ENCODE data around the gene PTPRH.
A peak's percentile ranks its signal among the peaks of the same experiment; 100 is the strongest.
"Not testable (repeated sequence)": the region's sequence is repeated elsewhere in the genome, so short reads cannot be mapped to it uniquely, and the experiment has no call there.

PTPRH gene

DNA sequence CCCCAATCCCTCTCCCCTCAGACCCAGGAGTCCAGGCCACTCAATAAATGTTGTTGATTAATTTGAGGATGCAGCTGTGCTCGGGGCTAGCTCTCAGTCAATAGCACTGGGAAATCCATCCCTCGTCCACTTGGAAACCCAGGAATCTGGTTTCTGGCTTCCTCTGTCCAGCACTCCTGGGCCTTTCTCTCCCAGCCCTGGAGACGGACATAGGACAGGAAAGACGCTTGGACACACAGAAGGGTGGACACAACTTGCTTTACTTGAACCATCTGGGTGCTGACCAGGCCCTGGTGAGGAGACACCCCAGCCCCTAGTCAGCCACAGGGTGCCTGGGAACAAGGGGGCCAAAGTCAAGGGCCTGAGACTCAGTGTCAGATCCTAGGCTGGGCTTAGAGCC lies 50.9 kb downstream of the PTPRH start:
- DNase-seq = no peak

DNA sequence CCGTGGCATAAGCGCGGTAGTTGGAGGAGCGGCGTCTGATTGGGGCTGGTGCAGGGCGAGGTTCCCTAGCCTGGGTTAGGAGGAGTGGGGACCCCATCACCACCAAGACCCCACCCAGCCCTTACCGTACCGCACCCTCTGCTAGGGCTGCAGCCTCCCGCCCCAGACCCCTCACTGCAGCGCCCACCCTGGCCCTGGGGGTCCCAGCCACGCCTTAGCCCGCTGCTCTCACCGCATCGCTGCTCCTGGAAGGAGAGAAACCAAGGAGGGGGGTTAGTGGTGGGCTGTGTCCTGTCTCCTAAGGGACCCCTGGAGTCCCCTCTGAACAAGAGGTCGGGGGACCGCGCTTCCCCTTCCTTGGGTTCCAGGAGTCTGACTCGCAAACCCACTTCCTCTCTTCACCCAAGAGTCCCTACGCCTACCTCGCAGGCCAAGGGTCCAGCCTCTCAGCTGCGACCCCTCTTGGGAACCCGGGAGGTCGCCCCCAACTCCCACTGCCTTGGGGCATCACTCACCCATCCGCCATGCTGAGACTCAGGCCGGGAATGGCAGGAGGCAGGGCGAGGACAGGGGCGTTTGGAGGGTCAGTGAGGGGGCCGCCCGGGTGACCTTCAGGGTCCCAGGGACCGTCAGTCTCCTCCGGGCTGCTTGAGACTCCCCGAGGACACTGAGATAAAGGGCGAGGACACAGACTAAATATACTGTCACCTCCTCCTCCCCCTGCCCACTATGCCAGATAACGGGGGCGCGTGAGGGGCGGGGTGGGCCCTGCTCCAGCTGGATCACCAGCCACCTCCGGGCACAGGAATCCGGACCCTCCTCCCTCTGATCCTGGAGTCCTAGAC lies 52.0 kb downstream of the PTPRH start, which contains the start of gene TNNI3:
TSS of gene TNNI3 (minus strand) at position 669 of the 845 bp plus-strand sequence. CDS start at position 526, 143 bp downstream.
- DNase-seq = no peak

DNA sequence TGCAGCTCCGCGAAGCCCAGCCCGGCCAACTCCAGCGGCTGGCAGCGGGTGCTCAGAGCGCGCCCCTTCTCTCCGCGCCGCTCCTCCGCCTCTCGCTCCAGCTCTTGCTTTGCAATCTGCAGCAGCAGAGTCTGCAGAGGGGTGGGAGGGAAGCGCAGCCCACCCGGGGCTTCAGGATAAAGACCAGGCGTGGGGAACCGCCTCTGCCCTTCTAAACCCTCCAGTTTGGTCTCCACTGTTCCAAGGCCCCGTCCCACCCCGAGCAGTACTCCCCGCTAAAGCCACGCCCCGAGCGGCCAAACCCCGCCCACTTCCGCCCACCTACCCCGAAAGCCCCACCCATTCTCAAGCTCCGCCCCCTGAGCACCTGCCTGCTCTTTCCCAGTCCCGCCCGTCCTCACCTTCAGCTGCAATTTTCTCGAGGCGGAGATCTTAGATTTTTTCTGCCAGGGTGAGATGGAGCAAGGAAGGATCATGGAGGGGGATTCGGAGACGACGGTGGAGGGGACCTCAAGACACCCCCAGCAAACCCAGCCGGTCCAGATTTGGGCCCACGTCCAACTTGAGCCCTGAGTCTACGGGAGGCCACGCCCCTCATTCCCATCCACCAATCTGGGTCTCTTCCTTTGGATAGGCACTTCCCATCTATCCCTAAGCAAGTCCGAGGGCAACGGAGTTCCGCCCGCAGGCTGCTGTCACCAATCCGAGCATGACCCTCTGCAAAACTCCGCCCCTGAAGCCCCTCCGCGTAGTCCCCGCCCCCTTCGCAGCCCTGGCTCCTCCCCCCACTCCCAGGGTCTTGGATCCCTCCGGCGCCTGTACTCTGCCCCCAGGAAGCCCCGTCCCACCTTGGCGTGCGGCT lies 52.9 kb downstream of the PTPRH start:
- DNase-seq = peak; percentile 70 to 79

DNA sequence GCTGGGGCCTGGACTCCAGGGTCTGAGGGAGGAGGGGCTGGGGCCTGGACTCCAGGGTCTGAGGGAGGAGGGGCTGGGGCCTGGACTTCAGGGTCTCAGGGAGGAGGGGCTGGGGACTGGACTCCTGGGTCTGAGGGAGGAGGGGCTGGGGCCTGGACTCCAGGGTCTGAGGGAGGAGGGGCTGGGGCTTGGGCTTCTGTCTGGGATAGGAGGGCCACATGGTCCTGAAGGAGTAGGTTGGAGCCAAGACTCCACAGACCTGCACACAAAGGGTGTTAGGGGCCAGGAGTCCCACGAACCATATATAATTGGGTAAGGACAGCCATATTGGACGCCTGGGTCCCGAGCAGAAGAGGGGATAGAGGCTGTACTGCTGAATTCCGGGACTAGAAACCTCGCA lies 53.5 kb downstream of the PTPRH start:
- DNase-seq = not testable (repeated sequence)

DNA sequence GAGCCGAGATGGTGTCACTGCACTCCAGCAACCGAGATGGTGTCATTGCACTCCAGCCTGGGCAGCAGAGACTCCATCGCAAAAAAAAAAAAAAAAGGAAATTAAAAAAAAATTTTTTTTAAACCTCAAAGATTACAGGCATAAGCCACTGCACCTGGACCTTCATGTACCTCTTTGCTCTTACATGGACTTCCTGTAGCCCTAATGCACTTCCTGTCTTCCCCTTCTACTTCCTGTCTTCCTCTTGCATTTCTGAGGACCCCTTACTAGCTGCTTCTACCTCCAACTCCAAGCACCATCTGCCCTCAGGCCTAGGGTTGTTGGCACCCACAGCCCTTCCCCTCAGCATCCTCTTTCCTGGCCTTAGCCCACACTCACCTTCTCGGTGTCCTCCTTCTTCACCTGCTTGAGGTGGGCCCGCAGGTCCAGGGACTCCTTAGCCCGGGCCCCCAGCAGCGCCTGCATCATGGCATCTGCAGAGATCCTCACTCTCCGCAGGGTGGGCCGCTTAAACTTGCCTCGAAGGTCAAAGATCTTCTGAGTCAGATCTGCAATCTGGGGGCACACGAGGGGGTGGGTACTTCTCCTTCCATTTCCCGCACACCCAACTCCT lies 55.5 kb downstream of the PTPRH start:
- no peak for DNase-seq

DNA sequence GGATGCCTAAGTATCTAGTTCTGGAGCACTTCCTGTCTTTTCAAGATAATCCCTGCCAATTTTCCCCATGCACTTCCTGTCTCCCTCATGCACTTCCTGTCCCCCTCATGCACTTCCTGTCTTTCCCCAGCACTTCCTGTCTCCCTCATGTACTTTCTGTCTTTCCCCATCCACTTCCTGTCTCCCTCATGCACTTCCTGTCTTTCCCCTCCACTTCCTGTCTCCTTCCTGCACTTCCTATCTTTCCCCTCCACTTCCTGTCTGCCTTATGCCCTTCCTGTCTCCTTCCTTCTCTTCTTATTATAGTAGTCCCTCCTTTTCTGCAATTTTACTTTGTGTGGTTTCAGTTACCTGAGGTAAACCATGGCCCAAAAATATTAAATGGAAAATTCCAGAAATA lies 57.3 kb downstream of the PTPRH start:
- peak in 1 of 2 experiments; percentile 12 for DNase-seq

DNA sequence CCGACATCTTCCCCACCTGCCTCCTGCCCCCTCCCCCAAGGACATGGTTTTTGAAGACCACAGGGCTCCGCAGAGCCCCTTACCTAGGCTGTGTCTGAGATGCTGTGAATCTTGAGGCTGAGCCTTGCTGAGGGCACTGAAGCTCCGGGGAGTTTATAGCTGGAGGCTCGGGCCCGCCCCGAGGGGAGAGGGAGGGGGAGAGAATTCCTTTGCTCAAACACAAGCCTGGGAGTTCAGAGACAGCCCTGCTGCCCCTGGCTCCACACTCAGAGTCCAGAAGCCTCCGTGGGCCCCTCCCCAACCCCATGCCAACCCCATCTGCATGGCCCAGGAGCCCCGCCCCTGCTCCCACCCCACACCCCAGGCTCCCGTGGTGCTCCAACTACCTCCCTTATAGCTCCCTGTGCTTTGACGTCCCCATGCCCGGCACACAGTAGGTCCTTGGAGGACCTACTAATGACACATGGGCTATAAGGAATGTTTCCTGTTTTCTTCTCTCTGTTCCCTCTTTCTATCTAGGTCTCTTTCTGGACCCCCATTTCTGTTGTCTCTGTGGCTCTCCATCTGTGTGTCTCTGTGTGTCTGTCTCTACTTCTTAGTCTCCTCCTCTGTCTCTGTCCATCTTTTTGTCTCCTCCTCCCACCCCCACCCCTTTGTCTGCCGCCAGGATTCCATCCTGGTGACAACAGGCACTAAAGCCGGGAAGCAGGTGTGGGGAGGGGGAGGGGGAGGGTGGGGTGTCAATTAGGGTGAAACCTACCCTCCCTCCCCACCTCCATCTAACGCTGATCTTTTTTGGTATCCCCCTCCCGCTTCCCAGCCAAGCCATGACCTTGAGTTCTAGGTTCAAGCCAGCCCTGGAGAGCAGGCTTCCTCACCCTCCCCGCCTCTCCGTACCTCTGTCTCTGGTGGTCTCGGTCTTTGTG lies 60.0 kb downstream of the PTPRH start, which contains the start of gene TNNT1:
TSS of gene TNNT1 (minus strand) at position 129 of the 926 bp plus-strand sequence. CDS start 2,049 bp downstream, outside the sequence.
- no peak for DNase-seq

DNA sequence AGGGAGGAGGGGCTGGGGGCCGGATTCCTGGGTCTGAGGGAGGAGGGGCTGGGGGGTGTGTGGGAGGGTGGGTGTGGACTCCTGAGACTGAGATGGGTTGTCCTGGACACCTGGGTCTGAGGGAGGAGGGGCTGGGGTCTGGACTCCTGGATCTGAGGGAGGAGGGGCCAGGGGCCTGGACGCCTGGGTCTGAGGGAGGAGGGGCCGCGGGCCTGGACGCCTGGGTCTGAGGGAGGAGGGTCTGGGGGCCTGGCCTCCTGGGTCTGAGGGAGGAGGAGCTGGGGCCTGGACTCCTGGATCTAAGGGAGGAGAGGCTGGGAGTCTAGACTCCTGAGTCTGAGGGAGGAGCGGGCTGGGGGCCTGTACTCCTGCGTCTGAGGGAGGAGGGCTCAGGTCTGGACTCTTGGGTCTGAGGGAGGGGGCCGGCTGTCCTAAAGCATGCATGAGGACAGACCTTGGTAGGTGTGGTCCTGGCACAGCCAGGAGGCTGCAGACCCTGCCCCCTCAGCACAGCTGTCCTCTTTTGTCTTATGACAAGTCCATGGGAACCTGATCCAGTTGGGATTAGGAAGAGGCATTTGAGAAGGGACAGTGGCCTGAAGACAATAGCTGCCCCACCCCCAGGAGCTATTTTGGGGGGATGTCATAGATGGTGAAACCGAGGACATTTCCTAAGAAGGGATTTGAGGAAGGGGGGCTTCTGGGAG lies 61.6 kb downstream of the PTPRH start:
- no peak for DNase-seq

DNA sequence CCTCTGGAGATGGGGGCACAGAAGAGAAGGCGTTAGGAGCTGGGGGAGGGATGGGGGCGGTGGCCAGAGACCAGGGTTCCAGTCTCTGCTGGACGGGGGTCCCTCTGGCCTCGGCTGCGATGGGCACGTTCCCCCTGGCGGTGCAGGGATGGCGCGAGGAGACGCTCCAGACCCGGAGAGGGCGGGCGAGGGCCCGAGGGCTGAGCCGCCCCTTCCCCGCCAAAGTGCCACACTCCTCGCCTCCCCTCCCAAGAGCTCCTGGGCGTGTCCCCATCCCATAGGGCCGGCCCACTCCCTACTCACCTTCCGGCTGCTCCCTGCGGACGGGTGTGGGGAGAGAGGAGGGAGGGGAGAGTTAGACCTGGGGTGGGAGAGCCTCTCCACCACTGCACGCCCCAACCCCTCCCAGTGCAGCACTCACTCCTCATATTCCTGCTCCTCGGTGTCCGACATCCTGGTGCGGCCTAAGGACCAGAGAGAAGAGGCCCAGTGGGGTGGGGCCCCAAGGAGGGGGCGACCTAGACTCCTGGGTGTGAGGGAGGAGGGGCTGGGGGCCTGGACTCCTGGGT lies 62.5 kb downstream of the PTPRH start:
- DNase-seq = peak; percentile 47 to 51

DNA sequence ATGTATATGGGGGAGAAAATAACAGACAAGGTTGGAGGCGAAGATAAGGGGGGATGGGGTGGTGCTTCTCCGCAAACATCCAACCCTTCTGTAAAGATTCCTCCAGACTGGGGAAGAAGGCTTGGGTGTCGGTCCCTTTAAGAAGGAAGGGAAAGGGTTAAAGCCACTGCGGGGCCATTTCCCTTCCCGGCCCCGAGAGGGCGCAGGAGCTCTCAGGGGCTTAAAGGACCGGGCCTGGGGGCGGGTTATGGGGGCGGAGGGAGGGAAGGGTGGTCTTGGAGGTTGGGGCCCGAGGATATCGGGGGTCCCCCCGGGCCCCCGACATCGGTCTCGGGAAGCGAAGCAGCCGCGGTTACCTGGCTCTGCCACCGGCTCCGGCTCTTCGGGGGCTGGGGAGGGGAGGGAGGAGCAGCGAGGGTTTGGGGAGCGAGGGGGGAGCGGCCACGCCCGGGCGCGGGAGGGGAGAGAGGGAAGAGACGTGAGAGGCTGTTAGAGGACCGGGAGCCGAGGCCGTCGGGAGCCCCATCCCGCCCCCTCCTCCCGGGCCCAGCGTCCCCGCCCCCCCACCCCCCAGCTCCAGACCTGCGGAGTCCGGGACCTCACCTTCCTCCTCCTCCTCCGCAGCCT lies 63.1 kb downstream of the PTPRH start:
- peak in 1 of 2 experiments; percentile 26 for DNase-seq

DNA sequence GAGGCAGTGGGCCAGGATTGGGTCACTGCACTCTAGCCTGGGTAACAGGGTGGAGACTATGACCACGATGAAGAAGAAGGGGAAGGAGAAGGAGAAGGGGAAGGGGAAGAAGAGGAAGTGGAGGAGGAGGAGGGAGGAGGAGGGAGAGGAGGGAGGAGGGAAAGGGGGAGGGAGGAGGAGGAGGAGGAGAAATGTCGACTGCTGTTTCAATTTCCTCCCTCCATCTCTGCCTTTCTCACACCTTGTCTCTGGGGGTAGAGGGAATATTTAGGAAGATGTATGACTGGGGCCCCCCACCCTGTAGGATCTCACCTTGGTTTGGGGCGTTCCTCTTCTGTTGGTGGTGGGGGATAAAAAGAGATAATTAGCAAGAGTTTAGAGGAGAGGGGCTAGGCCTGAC lies 64.1 kb downstream of the PTPRH start:
- DNase-seq = no peak

DNA sequence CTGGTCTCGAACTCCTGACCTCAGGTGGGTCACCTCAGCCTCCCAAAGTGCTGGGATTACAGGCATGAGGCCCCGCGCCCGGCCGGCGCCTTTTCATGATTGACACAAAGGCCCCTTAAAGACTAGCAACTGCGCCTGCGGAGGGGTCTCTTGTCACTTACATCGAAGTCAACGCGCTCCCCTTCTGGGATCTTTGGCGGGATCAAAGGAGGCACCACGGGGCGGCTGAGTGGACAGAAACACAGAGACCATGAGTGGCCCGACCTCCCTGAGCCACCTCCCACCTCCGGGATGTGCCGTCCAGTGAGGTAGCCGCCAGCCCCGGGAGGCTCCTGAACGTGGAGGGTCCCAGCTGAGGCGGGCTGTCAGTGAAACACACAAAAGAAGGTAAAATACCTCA lies 67.6 kb downstream of the PTPRH start:
- DNase-seq = no peak

DNA sequence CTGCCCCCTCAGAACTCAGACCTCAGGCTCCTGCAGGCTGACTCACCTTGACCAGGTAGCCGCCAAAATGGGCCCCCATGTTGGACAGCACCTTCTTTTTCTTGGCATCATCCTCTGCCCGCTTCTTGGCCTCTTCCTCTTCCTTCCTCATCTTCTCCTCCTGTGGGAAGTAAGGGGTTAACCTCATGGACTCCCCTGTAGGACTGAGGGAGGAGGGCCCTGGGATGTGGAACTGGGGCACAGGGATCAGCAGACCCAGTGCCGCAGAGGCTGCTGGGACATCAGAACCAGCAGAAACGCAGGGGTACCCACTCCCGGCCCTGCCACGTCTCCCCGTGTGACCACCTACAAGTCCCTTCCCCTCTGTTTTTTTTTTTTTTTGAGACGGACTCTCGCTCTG lies 71.4 kb downstream of the PTPRH start:
- no peak for DNase-seq

DNA sequence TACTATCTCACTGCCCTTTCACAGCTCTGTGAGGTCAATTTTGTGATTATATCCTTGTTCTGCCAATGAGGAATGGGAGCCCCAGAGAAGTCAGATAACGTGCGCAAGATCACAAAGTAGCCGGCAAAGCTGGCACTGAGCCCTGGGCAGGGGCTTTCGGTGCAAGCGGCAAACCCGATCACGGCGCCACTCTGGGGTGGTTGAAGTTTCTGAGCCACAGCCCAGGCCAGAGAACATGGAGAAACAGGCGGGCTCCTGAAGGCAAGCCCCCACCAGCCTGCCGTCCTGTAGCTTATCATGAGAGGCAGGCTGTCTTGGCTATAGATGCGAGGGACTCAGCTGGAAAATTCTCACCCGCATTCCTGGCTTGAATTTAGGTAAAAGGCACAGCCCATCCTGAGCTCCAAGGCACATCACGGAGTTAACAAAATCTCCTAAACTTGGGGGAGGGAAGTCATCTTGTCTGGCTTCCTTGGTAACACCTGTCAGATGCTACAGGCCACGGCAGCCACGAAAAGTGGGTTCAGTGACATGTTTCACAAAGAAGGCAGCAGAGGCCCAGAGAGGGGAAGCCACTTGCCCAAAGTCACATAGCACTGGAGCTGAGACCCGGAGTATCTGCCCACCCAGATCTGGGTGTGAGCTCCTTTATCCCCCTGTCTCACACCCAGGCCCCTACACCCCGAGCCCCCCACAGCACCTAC lies 72.8 kb downstream of the PTPRH start:
- no peak for DNase-seq

DNA sequence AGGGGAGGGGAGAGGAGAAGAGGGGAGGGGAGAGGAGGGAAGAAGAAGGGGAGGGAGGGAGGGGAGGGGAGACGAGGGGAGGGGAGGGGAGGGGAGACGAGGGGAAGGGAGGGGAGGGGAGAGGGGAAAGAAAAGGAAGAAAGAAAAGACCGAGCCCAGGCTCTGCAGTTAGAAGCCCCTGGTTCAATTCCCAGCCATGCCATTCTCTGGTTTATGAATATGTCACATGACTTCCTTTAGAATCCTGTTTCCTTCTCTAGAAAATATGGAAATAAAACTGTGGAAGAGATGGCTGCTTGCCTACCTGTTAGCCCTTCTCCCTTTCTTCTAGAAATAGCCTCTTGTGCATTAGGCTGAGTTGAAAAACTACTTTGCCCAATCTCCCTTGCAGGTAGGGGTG lies 74.6 kb downstream of the PTPRH start:
- DNase-seq = no peak

DNA sequence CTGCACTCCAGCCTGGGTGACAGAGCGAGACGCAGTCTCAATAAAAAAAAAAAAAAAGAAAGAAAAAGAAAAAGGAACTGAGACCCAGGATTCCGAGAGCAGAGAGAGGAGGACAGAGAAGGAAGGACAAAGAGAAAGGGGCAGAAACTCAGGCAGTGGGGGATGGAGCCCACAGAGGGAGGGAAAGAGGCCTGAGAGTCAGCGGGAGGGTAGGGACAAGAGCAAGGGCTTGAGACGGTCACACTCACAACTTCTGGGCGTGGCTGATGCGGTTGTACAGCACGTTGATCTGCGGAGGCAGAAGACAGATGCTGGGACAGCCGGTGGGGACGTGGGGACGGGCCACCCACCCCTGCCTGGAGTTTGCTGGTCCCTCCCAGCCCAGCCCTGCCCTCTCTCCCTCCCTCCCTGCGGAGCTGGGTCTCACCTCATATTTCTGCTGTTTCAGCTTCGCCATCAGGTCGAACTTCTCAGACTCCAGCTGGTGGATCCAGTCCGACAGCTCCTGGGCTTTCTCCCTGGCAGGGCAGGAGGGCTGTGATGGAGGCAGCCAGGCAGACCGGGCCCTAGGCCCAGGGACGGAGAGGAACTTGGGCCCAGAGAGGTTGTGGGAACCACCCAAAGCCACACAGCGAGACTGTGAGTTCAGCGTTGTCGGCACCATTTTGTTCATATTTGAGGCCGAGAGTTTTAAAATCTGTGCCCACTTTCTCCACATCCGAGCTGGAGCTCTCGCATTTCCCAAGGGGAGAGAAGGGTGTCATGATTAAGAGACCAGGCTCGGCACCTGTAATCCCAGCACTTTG lies 75.5 kb downstream of the PTPRH start:
- no peak for DNase-seq

DNA sequence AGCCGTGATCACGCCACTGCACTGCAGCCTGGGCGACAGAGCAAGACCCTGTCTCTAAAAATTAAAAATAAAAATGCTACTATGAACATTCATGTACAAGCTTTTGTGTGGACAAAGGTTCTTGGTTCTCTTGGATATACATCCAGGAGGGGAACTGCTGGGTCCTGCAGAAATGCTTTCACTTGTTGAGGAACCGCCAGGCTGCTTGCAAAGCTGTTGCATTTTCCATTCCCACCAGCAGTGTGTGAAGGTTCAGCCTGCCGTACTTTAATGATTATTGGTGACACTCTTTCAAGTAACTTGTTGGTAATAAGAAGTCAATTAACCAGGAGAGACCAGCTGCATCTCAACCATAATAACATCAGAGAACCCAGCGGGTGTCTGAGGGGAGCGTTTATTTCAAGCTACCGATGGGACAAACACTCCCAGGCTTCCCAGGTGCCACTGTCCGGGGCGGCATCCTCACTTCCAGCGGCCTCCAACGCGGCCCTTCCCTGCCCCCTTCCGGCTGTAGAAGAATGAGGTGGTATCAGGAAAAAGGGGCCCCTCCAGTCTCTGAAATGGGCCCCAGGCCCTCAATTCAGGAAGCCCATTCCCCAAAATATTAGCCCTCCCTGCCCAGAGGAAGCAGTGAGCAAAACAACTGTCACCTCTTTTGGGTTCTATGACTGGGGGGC lies 76.7 kb downstream of the PTPRH start:
- DNase-seq = no peak

DNA sequence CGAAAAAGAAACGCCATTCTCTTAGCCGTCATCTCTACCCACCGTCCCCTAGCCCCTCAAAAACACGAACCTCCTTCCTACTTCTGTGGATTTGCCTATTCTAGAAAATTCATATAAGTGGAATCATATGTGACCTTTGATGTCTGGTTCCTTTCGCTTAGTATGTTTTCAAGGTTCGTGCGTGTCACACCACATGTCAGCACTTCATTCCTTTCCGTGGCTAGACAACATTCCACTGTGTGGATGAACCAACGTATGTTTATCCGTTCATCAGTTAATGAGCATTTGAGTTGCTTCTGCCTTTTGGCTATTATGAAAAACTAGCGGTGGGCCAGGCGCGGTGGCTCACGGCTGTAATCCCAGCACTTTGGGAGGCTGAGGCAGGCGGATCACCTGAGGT lies 77.9 kb downstream of the PTPRH start:
- no peak for DNase-seq
